Measurements from ENCODE around the gene DSCAM.

DNA sequence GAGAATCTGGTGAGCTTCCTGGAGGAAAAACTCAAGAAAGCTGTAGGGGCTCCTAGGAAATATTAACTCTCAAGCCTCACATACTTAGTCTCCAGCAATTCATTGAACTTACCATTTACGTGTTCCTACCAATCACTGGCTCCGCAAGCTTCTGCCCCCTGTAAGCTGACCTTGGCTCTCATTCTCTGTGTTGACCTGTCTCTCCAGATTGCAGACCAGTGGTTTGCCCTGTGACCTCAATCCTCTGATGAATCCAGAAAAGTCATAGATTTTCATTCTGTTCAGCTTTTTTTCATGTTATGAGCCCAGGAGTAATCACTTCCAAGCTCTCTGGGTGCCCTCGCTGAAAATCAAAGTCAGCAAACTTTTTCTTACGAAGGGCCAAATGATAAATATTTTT lies 241.9 kb downstream of the DSCAM start:
- TF ChIP-seq CTCF (IDR thresholded peaks at IDR 0.05 in 2 of 3, conservative IDR thresholded peaks at IDR 0.05 in 1 of 3; ENCODE audit: borderline replicate concordance in 1 of 3, insufficient read depth in 1 of 3, low read depth in 2 of 3, low read length in 2 of 3): no peak
- no peak for TF ChIP-seq POLR2A (IDR thresholded peaks at IDR 0.05; ENCODE audit: borderline replicate concordance, extremely low read depth, insufficient read depth, insufficient read length)

Data from HCT116 (cell line).